Mesenchymal stem cell (in vitro differentiated cells and primary cell): ENCODE results near the gene ANKRD13D.
A peak's percentile ranks its signal among the peaks of the same experiment; 100 is the strongest.

Experiments
- DNase-seq: peaks from one replicate; pipeline ENCODE4 v3.0.0-alpha.2; 2013
- H2AFZ ChIP-seq: one replicate; pipeline ENCODE4 v1.6.1; 2013; ENCODE audit warnings: low read depth, mild to moderate bottlenecking, control low read depth, inconsistent platforms, low read length, moderate library complexity
- H2AK5ac ChIP-seq: 2 replicates; pipeline ENCODE4 v1.6.1; 2013; ENCODE audit warnings: low read length, moderate library complexity, mild to moderate bottlenecking, inconsistent platforms; ENCODE audit not compliant: severe bottlenecking
- H2BK120ac ChIP-seq: one replicate; pipeline ENCODE4 v1.6.1; 2013; ENCODE audit warnings: low read depth, mild to moderate bottlenecking, inconsistent platforms, low read length, moderate library complexity
- H2BK12ac ChIP-seq, 2 experiments: one replicate each; pipeline ENCODE4 v1.6.1; 2013; ENCODE audit warnings: inconsistent platforms in 2 of 2, low read length in 2 of 2, mild to moderate bottlenecking in 2 of 2, moderate library complexity in 2 of 2, control low read depth in 1 of 2
- H2BK15ac ChIP-seq: one replicate; pipeline ENCODE4 v1.6.1; 2013; ENCODE audit warnings: mild to moderate bottlenecking, low read depth, inconsistent platforms; ENCODE audit not compliant: poor library complexity, severe bottlenecking
- H2BK5ac ChIP-seq: 2 replicates; pipeline ENCODE4 v1.6.1; 2013; ENCODE audit warnings: low read depth, mild to moderate bottlenecking, low read length, control low read depth, inconsistent platforms; ENCODE audit not compliant: poor library complexity, severe bottlenecking
- H3K14ac ChIP-seq, 2 experiments: one replicate each; pipeline ENCODE4 v1.6.1; 2013; ENCODE audit warnings: inconsistent platforms in 2 of 2, low read length in 2 of 2, control low read depth in 1 of 2, mild to moderate bottlenecking in 1 of 2, moderate library complexity in 1 of 2
- H3K18ac ChIP-seq, 2 experiments: one replicate each; pipeline ENCODE4 v1.6.1; 2013; ENCODE audit warnings: inconsistent platforms in 2 of 2, low read length in 2 of 2, control low read depth in 1 of 2, low read depth in 1 of 2, mild to moderate bottlenecking in 1 of 2
- H3K23ac ChIP-seq, 2 experiments: one replicate each; pipeline ENCODE4 v1.6.1; 2013; ENCODE audit warnings: inconsistent platforms in 2 of 2, low read length in 2 of 2, mild to moderate bottlenecking in 2 of 2, moderate library complexity in 2 of 2, control low read depth in 1 of 2
- H3K27ac ChIP-seq: 2 replicates; pipeline ENCODE4 v1.5.1; 2013; ENCODE audit warnings: mild to moderate bottlenecking, moderate library complexity, low read length, control low read depth, inconsistent platforms; ENCODE audit not compliant: poor library complexity, severe bottlenecking
- H3K27me3 ChIP-seq, 2 experiments: 2 replicates each; pipeline versions ENCODE4 v1.6.1 to v1.7.0; 2013; ENCODE audit warnings: low read length in 2 of 2, mild to moderate bottlenecking in 2 of 2, moderate library complexity in 2 of 2, control low read depth in 1 of 2, inconsistent platforms in 1 of 2; ENCODE audit not compliant: control insufficient read depth in 1 of 2, insufficient read depth in 1 of 2
- H3K36me3 ChIP-seq, 2 experiments: 2 replicates each; pipeline versions ENCODE4 v1.6.1 to v1.7.0; 2013; ENCODE audit warnings: low read length in 2 of 2, control low read depth in 1 of 2, inconsistent platforms in 1 of 2, low read depth in 1 of 2, mild to moderate bottlenecking in 1 of 2; ENCODE audit not compliant: insufficient read depth in 2 of 2, control insufficient read depth in 1 of 2
- H3K4ac ChIP-seq, 2 experiments: one replicate each; pipeline ENCODE4 v1.6.1; 2013; ENCODE audit warnings: inconsistent platforms in 2 of 2, low read length in 2 of 2, mild to moderate bottlenecking in 2 of 2, moderate library complexity in 2 of 2, control low read depth in 1 of 2, low read depth in 1 of 2
- H3K4me1 ChIP-seq: 2 replicates; pipeline ENCODE4 v1.6.1; 2013; ENCODE audit warnings: low read depth, low read length, control low read depth; ENCODE audit not compliant: control insufficient read depth, insufficient read depth
- H3K4me2 ChIP-seq: 2 replicates; pipeline ENCODE4 v1.6.1; 2013; ENCODE audit warnings: low read length, mild to moderate bottlenecking, inconsistent platforms; ENCODE audit not compliant: poor library complexity, severe bottlenecking
- H3K4me3 ChIP-seq, 2 experiments: 2 replicates each; pipeline versions ENCODE4 v1.5.1 to v1.7.0; 2013; ENCODE audit warnings: low read length in 2 of 2, mild to moderate bottlenecking in 2 of 2, control low read depth in 1 of 2, low read depth in 1 of 2; ENCODE audit not compliant: insufficient read depth in 1 of 2
- H3K79me1 ChIP-seq: replicated peaks from 2 replicates; pipeline ENCODE4 v1.6.1; 2013; ENCODE audit warnings: mild to moderate bottlenecking, control low read depth, low read length, inconsistent platforms; ENCODE audit not compliant: poor library complexity, severe bottlenecking
- H3K9ac ChIP-seq: 2 replicates; pipeline ENCODE4 v1.7.0; 2013; ENCODE audit warnings: mild to moderate bottlenecking, low read length, moderate library complexity
- H3K9me3 ChIP-seq: 2 replicates; pipeline ENCODE4 v1.7.0; 2013; ENCODE audit warnings: mild to moderate bottlenecking, low read length; ENCODE audit not compliant: control insufficient read depth
- H4K8ac ChIP-seq: one replicate; pipeline ENCODE4 v1.6.1; 2013; ENCODE audit warnings: inconsistent platforms, mild to moderate bottlenecking, low read length, moderate library complexity
- H4K91ac ChIP-seq: one replicate; pipeline ENCODE4 v1.6.1; 2013; ENCODE audit warnings: mild to moderate bottlenecking, low read length, inconsistent platforms
- WGBS: methylation state at CpG from one replicate; pipeline ENCODE4 v1.1.7; 2013; ENCODE audit warnings: mixed read lengths; 5-methylcytosine and 5-hydroxymethylcytosine counted together

ANKRD13D gene

DNA sequence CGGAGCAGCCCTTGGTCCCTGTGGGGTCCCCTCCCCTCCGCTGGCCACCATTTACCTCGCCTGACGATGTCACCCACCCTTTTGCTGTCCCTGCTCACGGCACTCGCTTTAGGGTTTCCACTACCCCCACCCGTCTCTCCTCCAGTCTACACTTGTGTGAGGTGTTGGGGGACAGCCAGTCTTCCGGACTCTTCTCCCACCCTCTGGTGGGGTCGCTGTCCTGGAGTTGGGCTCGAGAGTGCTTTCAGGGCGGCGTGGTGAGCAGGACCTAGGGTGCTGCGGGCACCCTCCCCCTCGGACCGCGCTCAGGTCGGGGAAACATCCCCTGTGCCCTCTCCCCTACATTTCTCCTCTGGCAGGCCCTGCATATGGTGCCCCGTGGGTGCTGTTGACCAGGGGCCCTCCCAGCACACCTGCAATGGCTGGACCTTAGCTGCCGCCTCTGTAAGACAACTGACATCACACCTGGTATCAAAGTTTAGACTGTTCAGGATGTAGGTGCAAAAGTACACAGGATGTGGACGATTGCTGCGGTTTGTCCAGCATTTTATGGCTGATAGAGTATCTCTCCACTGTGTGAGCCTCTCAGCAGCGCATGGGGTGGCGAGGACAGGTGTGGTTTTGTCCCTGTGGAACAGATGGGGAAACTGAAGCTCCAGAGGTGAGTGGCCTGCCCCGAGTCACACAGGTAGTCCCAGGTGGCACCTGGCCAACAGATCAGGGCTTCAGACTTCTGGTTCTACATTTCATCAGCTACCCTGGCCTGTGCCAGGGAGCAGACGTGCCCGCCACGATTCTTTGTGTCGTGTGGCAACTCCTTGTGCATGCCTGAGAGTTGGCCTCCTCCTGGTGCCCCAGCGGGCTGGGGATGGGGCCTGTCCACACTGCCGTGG, 21.7 kb upstream of the ANKRD13D start:
- H2BK5ac ChIP-seq: no peak overlapping the region
- peak overlapping the region; percentile 92 for H3K4me2 ChIP-seq
- peaks cover 2% of the 10 kb centered on the region for H3K79me1 ChIP-seq
- DNase-seq: no peak
- peak overlapping the region; percentile 58 for H4K91ac ChIP-seq
- no peak overlapping the region for H3K27ac ChIP-seq
- H3K9me3 ChIP-seq: no peaks in the 10 kb centered on the region
- peaks cover 9 to 29% of the 10 kb centered on the region in 2 experiments for H3K36me3 ChIP-seq
- no peak overlapping the region for H4K8ac ChIP-seq
- H3K9ac ChIP-seq: peak overlapping the region; percentile 86
- peak overlapping the region; percentile 74 to 97 for H3K4me3 ChIP-seq
- no peak overlapping the region for H2AFZ ChIP-seq
- H2BK12ac ChIP-seq: peak overlapping the region in 1 of 2 experiments; percentile 66
- H3K4ac ChIP-seq: peak overlapping the region; percentile 83 to 86
- no peaks in the 10 kb centered on the region for H3K27me3 ChIP-seq
- no peak overlapping the region for H2AK5ac ChIP-seq
- peak overlapping the region in 1 of 2 experiments; percentile 93 for H3K14ac ChIP-seq
- peak overlapping the region; percentile 87 for H2BK120ac ChIP-seq
- peak overlapping the region; percentile 68 to 85 for H3K18ac ChIP-seq
- peak overlapping the region; percentile 54 to 57 for H3K23ac ChIP-seq
- 47% methylated on average over 24 of the region's 30 CpGs for WGBS
- H3K4me1 ChIP-seq: peaks cover 60% of the 10 kb centered on the region
- H2BK15ac ChIP-seq: no peak overlapping the region

DNA sequence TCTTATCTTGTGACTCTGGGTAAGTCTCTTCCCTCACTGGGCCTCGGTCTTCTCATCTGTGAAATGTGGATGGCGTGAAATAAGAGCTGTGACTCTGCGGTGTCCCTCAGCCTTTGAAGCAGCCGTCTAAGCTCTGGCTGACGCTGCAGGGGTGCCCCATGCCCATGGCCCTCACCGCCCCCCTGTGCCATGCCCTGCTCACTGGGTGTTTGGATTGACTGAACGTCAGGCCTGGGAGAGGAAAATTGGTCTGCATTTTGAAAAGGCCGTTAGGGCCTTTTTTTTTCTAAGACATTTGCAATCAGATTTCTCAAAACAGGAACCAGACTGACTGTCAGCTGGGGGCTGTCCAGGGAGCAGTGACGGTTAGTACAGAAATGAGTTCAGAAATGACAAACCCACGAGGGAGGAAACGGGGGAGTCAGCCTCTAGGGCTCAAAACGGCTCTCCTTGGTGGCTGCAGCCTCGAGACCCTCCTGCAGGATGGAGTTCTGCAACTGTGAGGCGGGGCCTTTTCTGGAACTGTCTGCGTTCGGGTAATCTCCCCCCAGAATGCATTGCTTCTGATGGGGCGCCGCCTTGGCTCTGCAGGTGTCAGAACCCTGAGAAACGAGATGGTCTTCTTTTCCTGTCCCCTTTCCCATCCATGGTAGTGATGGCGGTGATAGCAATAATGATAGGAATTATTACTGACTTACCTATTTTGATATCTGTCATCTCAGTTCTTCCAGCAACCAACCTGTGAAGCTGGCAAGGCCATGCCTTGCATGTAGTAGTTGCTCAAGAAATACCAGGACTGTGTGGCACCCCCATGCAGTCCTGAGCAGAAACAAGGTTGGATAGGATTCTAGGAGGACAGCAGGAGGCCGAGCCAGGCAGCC, 20.8 kb upstream of the ANKRD13D start:
- no peak overlapping the region for H2BK120ac ChIP-seq
- peak overlapping the region in 1 of 2 experiments; percentile 25 for H3K4ac ChIP-seq
- no peak overlapping the region for H2AFZ ChIP-seq
- H3K79me1 ChIP-seq: peaks cover 3% of the 10 kb centered on the region
- H2BK12ac ChIP-seq: no peak overlapping the region
- peak overlapping the region in 1 of 2 experiments; percentile 57 for H3K23ac ChIP-seq
- DNase-seq: no peak
- H2AK5ac ChIP-seq: no peak overlapping the region
- no peaks in the 10 kb centered on the region for H3K27me3 ChIP-seq
- H3K4me3 ChIP-seq: peak overlapping the region; percentile 39 to 97
- H2BK15ac ChIP-seq: no peak overlapping the region
- H3K9ac ChIP-seq: peak overlapping the region; percentile 86
- H3K14ac ChIP-seq: peak overlapping the region in 1 of 2 experiments; percentile 30
- 84% methylated on average over 19 of the region's 21 CpGs for WGBS
- H3K27ac ChIP-seq: no peak overlapping the region
- H4K91ac ChIP-seq: peak overlapping the region; percentile 9
- no peaks in the 10 kb centered on the region for H3K9me3 ChIP-seq
- peaks cover 9 to 37% of the 10 kb centered on the region in 2 experiments for H3K36me3 ChIP-seq
- no peak overlapping the region for H4K8ac ChIP-seq
- H3K4me1 ChIP-seq: peaks cover 58% of the 10 kb centered on the region
- no peak overlapping the region for H3K4me2 ChIP-seq
- H3K18ac ChIP-seq: no peak overlapping the region
- H2BK5ac ChIP-seq: no peak overlapping the region

DNA sequence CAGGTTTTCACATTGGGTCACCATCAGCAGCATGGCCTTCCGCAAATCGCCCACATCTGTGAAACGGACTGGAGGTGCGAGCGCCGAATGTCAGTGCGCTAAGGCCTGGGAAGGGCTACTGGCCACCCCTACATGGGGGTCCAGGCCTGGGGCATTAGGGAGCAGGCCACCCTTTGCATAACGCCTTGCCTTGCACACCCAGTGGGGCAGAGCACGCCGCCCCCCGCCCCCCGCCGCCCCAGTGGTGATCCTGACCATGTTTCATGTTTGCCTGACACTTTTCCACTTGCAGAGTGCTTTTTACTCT, 20.2 kb upstream of the ANKRD13D start:
- H3K4me1 ChIP-seq: peaks cover 61% of the 10 kb centered on the region
- no peak overlapping the region for H2BK15ac ChIP-seq
- H4K8ac ChIP-seq: no peak overlapping the region
- H2BK5ac ChIP-seq: no peak overlapping the region
- H3K36me3 ChIP-seq: peaks cover 9 to 40% of the 10 kb centered on the region in 2 experiments
- WGBS: 97% methylated on average over 13 of the region's 13 CpGs
- no peak overlapping the region for H3K9ac ChIP-seq
- peak overlapping the region in 1 of 2 experiments; percentile 30 for H3K14ac ChIP-seq
- no peak overlapping the region for H3K23ac ChIP-seq
- H3K79me1 ChIP-seq: peaks cover 4% of the 10 kb centered on the region
- H3K9me3 ChIP-seq: no peaks in the 10 kb centered on the region
- H3K18ac ChIP-seq: no peak overlapping the region
- H2AFZ ChIP-seq: no peak overlapping the region
- no peak overlapping the region for H2BK12ac ChIP-seq
- H3K4me3 ChIP-seq: no peak overlapping the region
- no peak overlapping the region for H2AK5ac ChIP-seq
- H3K4ac ChIP-seq: peak overlapping the region in 1 of 2 experiments; percentile 31
- H4K91ac ChIP-seq: no peak overlapping the region
- H3K27me3 ChIP-seq: no peaks in the 10 kb centered on the region
- DNase-seq: no peak
- no peak overlapping the region for H2BK120ac ChIP-seq
- no peak overlapping the region for H3K4me2 ChIP-seq
- H3K27ac ChIP-seq: no peak overlapping the region
